Calu3 (cell line): ENCODE measurements around the gene ADD2. TPM values are rescaled to one million over a fixed set of nuclear protein-coding genes. Genes with fewer than 3 reads are reported as not detected.

Experiments used
- BruUV-seq: library from RNA; stranded (reverse); fragments of 400-500 nt; replicated peaks from 2 replicates; lab custom pipeline; 2021; lab: Mats Ljungman, UMichigan
- CTCF ChIA-PET: fragments of 300-600 bp; sonication (Branson Sonifier 250); formaldehyde crosslinking; loops from one replicate; lab custom pipeline; 2022; ENCODE audit warnings: antibody characterized with exemption; lab: Charles Lee
- DNase-seq: peaks from one replicate; pipeline ENCODE4 v3.0.0; 2022
- H3K27ac Mint-ChIP-seq: one replicate; pipeline ENCODE4 v1.8.0; 2022; ENCODE audit warnings: mixed read lengths; ENCODE audit not compliant: unreplicated experiment
- H3K27me3 Mint-ChIP-seq: one replicate; pipeline ENCODE4 v1.8.0; 2022; ENCODE audit warnings: mixed read lengths; ENCODE audit not compliant: unreplicated experiment
- H3K36me3 Mint-ChIP-seq: one replicate; pipeline ENCODE4 v1.8.0; 2022; ENCODE audit warnings: mild to moderate bottlenecking, moderate library complexity, mixed read lengths; ENCODE audit not compliant: insufficient read depth, unreplicated experiment
- H3K4me1 Mint-ChIP-seq: one replicate; pipeline ENCODE4 v1.8.0; 2022; ENCODE audit warnings: mild to moderate bottlenecking, low read depth, mixed read lengths; ENCODE audit not compliant: unreplicated experiment
- H3K4me3 Mint-ChIP-seq: one replicate; pipeline ENCODE4 v1.8.0; 2022; ENCODE audit warnings: mild to moderate bottlenecking, low read depth, moderate library complexity, mixed read lengths; ENCODE audit not compliant: unreplicated experiment
- H3K9me3 Mint-ChIP-seq: one replicate; pipeline ENCODE4 v1.8.0; 2022; ENCODE audit warnings: low read depth, mixed read lengths; ENCODE audit not compliant: unreplicated experiment
- intact Hi-C: fragments of 100-400 bp; cut with micrococcal nuclease; formaldehyde crosslinking; loops from one replicate; pipeline ENCODE4 v1.10.0; 2022; ENCODE audit not compliant: unreplicated experiment
- total RNA-seq: library from RNA; stranded (reverse); gene quantifications from 2 replicates; pipeline ENCODE4 v1.2.3, GENCODE V29; 2022
- TF ChIP-seq, protein P1 (sequence below): fragments of 200-600 bp; IDR thresholded peaks from one replicate; pipeline ENCODE4 v1.8.0; 2022; ENCODE audit warnings: antibody characterized with exemption; ENCODE audit not compliant: unreplicated experiment

The ADD2 gene
- total RNA-seq, 1 experiment from 2014 or later = 0.14 TPM

- DNase-seq = peak; percentile 47
- Mint-ChIP-seq H3K4me1 (no peaks in the 10 kb centered on the region), H3K27ac (no peak overlapping the region), H3K9me3 (no peaks in the 10 kb centered on the region), H3K4me3 (no peak overlapping the region), H3K36me3 (no peaks in the 10 kb centered on the region), H3K27me3 (peaks cover 17% of the 10 kb centered on the region)
- intact Hi-C loops = no loop called here
- CTCF ChIA-PET = interaction anchor here (0.6 to 2.4 kb wide), 4 partner anchors 89 to 362 kb away, joined by 3 to 12 read pairs (median 6); no protein-coding TSS in a partner anchor
- TF ChIP-seq, protein P1, sequence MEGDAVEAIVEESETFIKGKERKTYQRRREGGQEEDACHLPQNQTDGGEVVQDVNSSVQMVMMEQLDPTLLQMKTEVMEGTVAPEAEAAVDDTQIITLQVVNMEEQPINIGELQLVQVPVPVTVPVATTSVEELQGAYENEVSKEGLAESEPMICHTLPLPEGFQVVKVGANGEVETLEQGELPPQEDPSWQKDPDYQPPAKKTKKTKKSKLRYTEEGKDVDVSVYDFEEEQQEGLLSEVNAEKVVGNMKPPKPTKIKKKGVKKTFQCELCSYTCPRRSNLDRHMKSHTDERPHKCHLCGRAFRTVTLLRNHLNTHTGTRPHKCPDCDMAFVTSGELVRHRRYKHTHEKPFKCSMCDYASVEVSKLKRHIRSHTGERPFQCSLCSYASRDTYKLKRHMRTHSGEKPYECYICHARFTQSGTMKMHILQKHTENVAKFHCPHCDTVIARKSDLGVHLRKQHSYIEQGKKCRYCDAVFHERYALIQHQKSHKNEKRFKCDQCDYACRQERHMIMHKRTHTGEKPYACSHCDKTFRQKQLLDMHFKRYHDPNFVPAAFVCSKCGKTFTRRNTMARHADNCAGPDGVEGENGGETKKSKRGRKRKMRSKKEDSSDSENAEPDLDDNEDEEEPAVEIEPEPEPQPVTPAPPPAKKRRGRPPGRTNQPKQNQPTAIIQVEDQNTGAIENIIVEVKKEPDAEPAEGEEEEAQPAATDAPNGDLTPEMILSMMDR = no peak
- no TSS peak for BruUV-seq
Observed at GRCh38 chr2:70643715-70644114, 124.3 kb downstream of the ADD2 start.

GRCh38 chr2:70641263-70641784, 126.7 kb downstream of the ADD2 start:
- TF ChIP-seq, protein P1 = no peak
- DNase-seq = no peak
- Mint-ChIP-seq H3K27me3 (peaks cover 28% of the 10 kb centered on the region), H3K4me1 (no peaks in the 10 kb centered on the region), H3K4me3 (no peak overlapping the region), H3K36me3 (no peaks in the 10 kb centered on the region), H3K9me3 (no peaks in the 10 kb centered on the region), H3K27ac (no peak overlapping the region)
- no TSS peak for BruUV-seq
- CTCF ChIA-PET = no interaction called here
- intact Hi-C loops = no loop called here

- CTCF ChIA-PET = interaction anchor here (0.7 kb wide), 1 partner anchor 113 kb away, joined by 3 read pairs; no protein-coding TSS in a partner anchor
- Mint-ChIP-seq H3K9me3 (no peaks in the 10 kb centered on the region), H3K4me1 (no peaks in the 10 kb centered on the region), H3K4me3 (no peak overlapping the region), H3K27ac (no peak overlapping the region), H3K27me3 (peaks cover 39% of the 10 kb centered on the region), H3K36me3 (no peaks in the 10 kb centered on the region)
- DNase-seq = no peak
- no TSS peak for BruUV-seq
- intact Hi-C loops = no loop called here
- TF ChIP-seq, protein P1 = no peak
Observed at GRCh38 chr2:70639841-70640436, 128.1 kb downstream of the ADD2 start.

- intact Hi-C loops = no loop called here
- BruUV-seq = no TSS peak
- TF ChIP-seq, protein P1 = no peak
Observed at GRCh38 chr2:70638561-70638960, 129.4 kb downstream of the ADD2 start.

More at GRCh38 chr2:70638561-70638960, 129.4 kb downstream of the ADD2 start:
- Mint-ChIP-seq H3K27ac (no peak overlapping the region), H3K36me3 (no peaks in the 10 kb centered on the region), H3K4me3 (no peak overlapping the region), H3K4me1 (no peaks in the 10 kb centered on the region), H3K27me3 (peaks cover 42% of the 10 kb centered on the region), H3K9me3 (no peaks in the 10 kb centered on the region)
- CTCF ChIA-PET = interaction anchor here (0.9 kb wide), 1 partner anchor 335 kb away, joined by 3 read pairs; no protein-coding TSS in a partner anchor
- no peak for DNase-seq
